DOHH2 (cell line): ENCODE results near the gene CFAP251.

Source experiments
- H3F3A ChIP-seq: fragments of 200-600 bp; sonication (generic), shearing (Covaris generic); 2 replicates; pipeline ENCODE4 v1.6.0; 2016; ENCODE audit warnings: antibody characterized with exemption, mild to moderate bottlenecking; ENCODE audit not compliant: control insufficient read depth, insufficient read depth
- H3K27ac ChIP-seq: fragments of 200-600 bp; sonication (generic); 2 replicates; pipeline ENCODE4 v1.5.1; 2014; ENCODE audit warnings: low read depth, mild to moderate bottlenecking, low read length, moderate library complexity
- H3K27me3 ChIP-seq: fragments of 200-600 bp; sonication (generic); 2 replicates; pipeline ENCODE4 v1.6.1; 2014; ENCODE audit warnings: mild to moderate bottlenecking, low read length, mixed read lengths; ENCODE audit not compliant: control insufficient read depth
- H3K36me3 ChIP-seq: fragments of 200-600 bp; sonication (generic); 2 replicates; pipeline ENCODE4 v1.6.1; 2014; ENCODE audit warnings: mild to moderate bottlenecking, low read length, moderate library complexity, mixed read lengths; ENCODE audit not compliant: control insufficient read depth
- H3K4me1 ChIP-seq: fragments of 200-600 bp; sonication (generic); 2 replicates; pipeline ENCODE4 v1.6.1; 2014; ENCODE audit warnings: mild to moderate bottlenecking, low read length, mixed read lengths; ENCODE audit not compliant: control insufficient read depth
- H3K4me2 ChIP-seq: fragments of 200-600 bp; sonication (generic); 2 replicates; pipeline ENCODE4 v1.6.0; 2014; ENCODE audit warnings: mild to moderate bottlenecking, low read length, moderate library complexity
- H3K4me3 ChIP-seq: fragments of 200-600 bp; sonication (generic); 2 replicates; pipeline ENCODE4 v1.5.1; 2014; ENCODE audit warnings: mild to moderate bottlenecking, low read length, mixed read lengths
- H3K79me2 ChIP-seq: fragments of 200-600 bp; sonication (generic); 2 replicates; pipeline ENCODE4 v1.6.1; 2014; ENCODE audit warnings: mild to moderate bottlenecking, low read length, mixed read lengths; ENCODE audit not compliant: control insufficient read depth
- H3K9me2 ChIP-seq: fragments of 200-600 bp; sonication (generic); replicated peaks from 2 replicates; pipeline ENCODE4 v1.6.1; 2014; ENCODE audit warnings: mild to moderate bottlenecking, low read length, mixed read lengths; ENCODE audit not compliant: control insufficient read depth
- H3K9me3 ChIP-seq: fragments of 200-600 bp; sonication (generic); 2 replicates; pipeline ENCODE4 v1.6.1; 2014; ENCODE audit warnings: antibody characterized with exemption, low read length, mixed read lengths; ENCODE audit not compliant: control insufficient read depth, insufficient read depth
- H4K20me1 ChIP-seq: fragments of 200-600 bp; sonication (generic); 2 replicates; pipeline ENCODE4 v1.6.0; 2014; ENCODE audit warnings: low read depth, mild to moderate bottlenecking, antibody characterized with exemption, low read length, moderate library complexity; ENCODE audit not compliant: control insufficient read depth, insufficient read depth
- CTCF ChIP-seq: fragments of 200-600 bp; sonication (generic); IDR thresholded peaks from one replicate; pipeline ENCODE4 v1.5.1; 2014; ENCODE audit warnings: antibody characterized with exemption, mild to moderate bottlenecking, low read depth, low read length; ENCODE audit not compliant: poor library complexity, severe bottlenecking
- EZH2phosphoT487 ChIP-seq: fragments of 200-600 bp; sonication (generic); IDR thresholded peaks from 2 replicates; pipeline ENCODE4 v1.6.1; 2017; ENCODE audit warnings: borderline replicate concordance, mild to moderate bottlenecking, antibody characterized with exemption, low read length, moderate library complexity, mixed read lengths

CFAP251 gene

GRCh38 chr12:121872546-121873215 is 45.7 kb upstream of the CFAP251 start:
- Histone ChIP-seq H3K4me2 (no peak overlapping the region), H3K27ac (no peak overlapping the region)

GRCh38 chr12:121873216-121873569 is 45.2 kb upstream of the CFAP251 start:
- no peaks in the 10 kb centered on the region for H3K9me2 ChIP-seq
- no peaks in the 10 kb centered on the region for H3F3A ChIP-seq
- H3K4me2 ChIP-seq: no peak overlapping the region
- TF ChIP-seq EZH2phosphoT487: no peak
- no peak for TF ChIP-seq CTCF
- H3K9me3 ChIP-seq: no peaks in the 10 kb centered on the region
- H3K36me3 ChIP-seq: no peaks in the 10 kb centered on the region
- no peak overlapping the region for H3K27ac ChIP-seq
- no peaks in the 10 kb centered on the region for H3K4me1 ChIP-seq
- no peaks in the 10 kb centered on the region for H4K20me1 ChIP-seq
- H3K79me2 ChIP-seq: no peaks in the 10 kb centered on the region
- no peaks in the 10 kb centered on the region for H3K27me3 ChIP-seq
- no peak overlapping the region for H3K4me3 ChIP-seq

More at GRCh38 chr12:121872546-121873215, 45.7 kb upstream of the CFAP251 start:
- TF ChIP-seq EZH2phosphoT487: no peak
- no peak for TF ChIP-seq CTCF
- H3K4me3 ChIP-seq: no peak overlapping the region
- H4K20me1 ChIP-seq: no peaks in the 10 kb centered on the region
- no peaks in the 10 kb centered on the region for H3K4me1 ChIP-seq
- H3K36me3 ChIP-seq: no peaks in the 10 kb centered on the region
- no peaks in the 10 kb centered on the region for H3F3A ChIP-seq
- no peaks in the 10 kb centered on the region for H3K27me3 ChIP-seq
- H3K9me3 ChIP-seq: no peaks in the 10 kb centered on the region
- no peaks in the 10 kb centered on the region for H3K79me2 ChIP-seq
- no peaks in the 10 kb centered on the region for H3K9me2 ChIP-seq

GRCh38 chr12:121874071-121874470 is 44.3 kb upstream of the CFAP251 start:
- Histone ChIP-seq H3K9me3 (no peaks in the 10 kb centered on the region), H3K79me2 (no peaks in the 10 kb centered on the region), H3F3A (no peaks in the 10 kb centered on the region), H3K4me2 (no peak overlapping the region), H3K4me1 (no peaks in the 10 kb centered on the region), H3K27me3 (no peaks in the 10 kb centered on the region), H3K4me3 (no peak overlapping the region), H4K20me1 (no peaks in the 10 kb centered on the region), H3K27ac (no peak overlapping the region), H3K36me3 (no peaks in the 10 kb centered on the region), H3K9me2 (no peaks in the 10 kb centered on the region)
- no peak for TF ChIP-seq CTCF
- no peak for TF ChIP-seq EZH2phosphoT487
